Measurements from ENCODE around the gene NAV1. TPM values are rescaled to one million over a fixed set of nuclear protein-coding genes. Genes with fewer than 3 reads are reported as not detected.

Gene NAV1
- total RNA-seq, 4 donors from 2014 or later: 13.0 to 40.6 (median 16.9) TPM

GRCh38 chr1:201507360-201507675, 31.6 kb upstream of the NAV1 start:
- in situ Hi-C loops (cut with MboI; ENCODE audit: low pct_ligation_motif_present in 1 of 4, low pct_unique_long_range_greater_than_20kb in 1 of 4, low sequenced_read_pairs in 3 of 4): no loop called here
- WGBS, 2 donors (ENCODE audit: low coverage in 1 of 2): 49% methylated on average over 8 of the region's 11 CpGs; no CpG with 5 or more reads in 1 of the 2 donors
- no peaks in the 10 kb centered on the region for H3K36me3 ChIP-seq
- no peaks in the 10 kb centered on the region for H3K9me3 ChIP-seq
- intact Hi-C loops (cut with DNase I; ENCODE audit: low total_unique reads): no loop called here
- H3K27ac ChIP-seq: peak overlapping the region; percentile 93 to 97 (median 96)
- H3K27me3 ChIP-seq: no peaks in the 10 kb centered on the region
- peaks cover 11 to 65% (median 44%) of the 10 kb centered on the region in 4 donors for H3K4me1 ChIP-seq
- DNase-seq: no peak
- TF ChIP-seq POLR2AphosphoS5 (IDR thresholded peaks at IDR 0.05) (no peak), EP300 (IDR thresholded peaks at IDR 0.05; ENCODE audit: low read depth) (no peak)
- TF ChIP-seq, protein P1, sequence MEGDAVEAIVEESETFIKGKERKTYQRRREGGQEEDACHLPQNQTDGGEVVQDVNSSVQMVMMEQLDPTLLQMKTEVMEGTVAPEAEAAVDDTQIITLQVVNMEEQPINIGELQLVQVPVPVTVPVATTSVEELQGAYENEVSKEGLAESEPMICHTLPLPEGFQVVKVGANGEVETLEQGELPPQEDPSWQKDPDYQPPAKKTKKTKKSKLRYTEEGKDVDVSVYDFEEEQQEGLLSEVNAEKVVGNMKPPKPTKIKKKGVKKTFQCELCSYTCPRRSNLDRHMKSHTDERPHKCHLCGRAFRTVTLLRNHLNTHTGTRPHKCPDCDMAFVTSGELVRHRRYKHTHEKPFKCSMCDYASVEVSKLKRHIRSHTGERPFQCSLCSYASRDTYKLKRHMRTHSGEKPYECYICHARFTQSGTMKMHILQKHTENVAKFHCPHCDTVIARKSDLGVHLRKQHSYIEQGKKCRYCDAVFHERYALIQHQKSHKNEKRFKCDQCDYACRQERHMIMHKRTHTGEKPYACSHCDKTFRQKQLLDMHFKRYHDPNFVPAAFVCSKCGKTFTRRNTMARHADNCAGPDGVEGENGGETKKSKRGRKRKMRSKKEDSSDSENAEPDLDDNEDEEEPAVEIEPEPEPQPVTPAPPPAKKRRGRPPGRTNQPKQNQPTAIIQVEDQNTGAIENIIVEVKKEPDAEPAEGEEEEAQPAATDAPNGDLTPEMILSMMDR (IDR thresholded peaks at IDR 0.05): peak in 1 of 5 experiments; percentile 11
- peak overlapping the region in 3 of 4 donors; percentile 65 to 88 (median 71) for H3K4me3 ChIP-seq

DNA sequence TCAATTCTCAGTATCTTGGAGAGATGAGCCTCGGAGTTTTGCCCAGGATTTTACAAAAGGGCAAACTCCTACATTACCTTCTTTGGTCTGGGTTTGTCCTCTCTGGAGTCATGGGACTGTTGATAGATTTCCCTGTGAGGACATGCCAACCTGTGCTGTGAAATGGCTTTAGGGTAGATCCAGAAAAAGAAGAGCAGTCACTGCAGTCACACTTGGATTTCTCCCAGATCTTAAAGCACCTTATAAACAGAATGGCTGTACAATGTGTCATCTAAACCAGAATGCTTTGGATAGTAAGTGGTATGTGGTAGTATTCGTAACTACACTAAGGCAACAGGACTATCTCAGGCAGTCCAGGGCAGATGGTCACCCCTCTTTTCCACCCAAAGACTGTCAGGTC, 30.1 kb upstream of the NAV1 start:
- TF ChIP-seq, protein P1 (IDR thresholded peaks at IDR 0.05): no peak
- TF ChIP-seq EP300 (IDR thresholded peaks at IDR 0.05; ENCODE audit: low read depth) (no peak), POLR2A (IDR thresholded peaks at IDR 0.05) (no peak), POLR2AphosphoS5 (IDR thresholded peaks at IDR 0.05) (no peak)
- H3K4me3 ChIP-seq: no peak overlapping the region
- in situ Hi-C loops (cut with MboI; ENCODE audit: low pct_ligation_motif_present in 1 of 4, low pct_unique_long_range_greater_than_20kb in 1 of 4, low sequenced_read_pairs in 3 of 4) (no loop called here), intact Hi-C loops (cut with DNase I; ENCODE audit: low total_unique reads) (no loop called here)
- no peaks in the 10 kb centered on the region for H3K27me3 ChIP-seq
- peaks cover 11 to 55% (median 48%) of the 10 kb centered on the region in 4 donors for H3K4me1 ChIP-seq
- 72% methylated on average over 2 of the region's 2 CpGs; no CpG with 5 or more reads in 1 of the 2 donors for WGBS, 2 donors (ENCODE audit: low coverage in 1 of 2)
- no peaks in the 10 kb centered on the region for H3K36me3 ChIP-seq
- peak overlapping the region; percentile 93 to 97 (median 96) for H3K27ac ChIP-seq
- no peak for DNase-seq
- H3K9me3 ChIP-seq: no peaks in the 10 kb centered on the region

DNA sequence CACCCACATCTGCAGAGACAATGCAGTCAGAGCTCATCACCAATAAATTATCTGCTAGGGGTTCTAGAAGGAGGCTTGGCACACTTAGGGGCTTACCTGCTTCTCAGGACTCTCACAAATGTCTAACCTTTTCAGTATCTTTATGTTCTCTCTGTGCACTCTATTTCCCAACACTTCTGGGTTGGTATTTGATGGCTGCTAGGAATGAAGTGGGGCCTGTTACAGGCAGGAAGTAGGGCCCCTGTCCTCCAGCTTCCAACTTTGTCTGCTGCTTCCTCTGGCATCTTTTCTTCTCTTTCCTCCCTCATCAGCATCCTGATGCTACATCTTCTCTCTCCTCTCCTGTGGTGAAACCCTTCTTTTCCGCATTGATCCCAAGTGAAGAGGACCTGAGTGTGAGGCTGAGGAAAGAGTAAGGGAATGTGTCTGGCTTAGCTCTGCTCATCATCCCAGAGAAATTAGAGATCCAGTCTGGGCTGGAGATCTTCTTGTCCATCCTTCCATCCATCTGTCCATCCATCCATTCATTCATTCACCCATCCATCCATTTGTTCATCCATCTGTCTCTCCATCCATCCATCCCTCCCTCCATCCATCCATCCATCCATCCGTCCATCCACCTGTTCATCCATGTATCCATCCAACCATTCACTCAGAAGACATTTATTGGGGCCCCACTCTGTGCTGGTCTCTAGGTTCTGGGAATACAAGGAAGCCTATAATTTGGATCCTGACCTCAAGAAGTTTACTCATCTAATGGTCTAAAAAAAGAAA, 29.1 kb upstream of the NAV1 start:
- Histone ChIP-seq H3K36me3 (no peaks in the 10 kb centered on the region), H3K9me3 (no peaks in the 10 kb centered on the region), H3K4me1 (peaks cover 11 to 46% (median 42%) of the 10 kb centered on the region in 4 donors), H3K27me3 (no peaks in the 10 kb centered on the region), H3K4me3 (no peak overlapping the region), H3K27ac (peak overlapping the region; percentile 93 to 97 (median 96))
- in situ Hi-C loops (cut with MboI; ENCODE audit: low pct_ligation_motif_present in 1 of 4, low pct_unique_long_range_greater_than_20kb in 1 of 4, low sequenced_read_pairs in 3 of 4) (no loop called here), intact Hi-C loops (cut with DNase I; ENCODE audit: low total_unique reads) (loop anchor here (5.0 kb wide), 1 partner anchor 62 kb away; no protein-coding TSS in a partner anchor)
- no peak for TF ChIP-seq POLR2AphosphoS5 (IDR thresholded peaks at IDR 0.05)
- WGBS, 2 donors (ENCODE audit: low coverage in 1 of 2): 98 to 100% methylated on average over 1 to 2 of the region's 2 CpGs
- no peak for DNase-seq

- Histone ChIP-seq H3K4me1 (peaks cover 8 to 39% (median 33%) of the 10 kb centered on the region in 4 donors), H3K27ac (peak overlapping the region; percentile 71 to 97 (median 94)), H3K36me3 (no peaks in the 10 kb centered on the region), H3K9me3 (no peaks in the 10 kb centered on the region), H3K27me3 (no peaks in the 10 kb centered on the region), H3K4me3 (no peak overlapping the region)
- intact Hi-C loops (cut with DNase I; ENCODE audit: low total_unique reads): loop anchor here (5.0 kb wide), 1 partner anchor 63 kb away; no protein-coding TSS in a partner anchor
- in situ Hi-C loops (cut with MboI; ENCODE audit: low pct_ligation_motif_present in 1 of 4, low pct_unique_long_range_greater_than_20kb in 1 of 4, low sequenced_read_pairs in 3 of 4): no loop called here
- DNase-seq: no peak
- TF ChIP-seq EP300 (IDR thresholded peaks at IDR 0.05; ENCODE audit: low read depth): no peak
- TF ChIP-seq POLR2AphosphoS5 (IDR thresholded peaks at IDR 0.05): no peak
- TF ChIP-seq, protein P1 (IDR thresholded peaks at IDR 0.05): no peak
- no peak for TF ChIP-seq POLR2A (IDR thresholded peaks at IDR 0.05)
- 80 to 91% methylated on average over 1 of the region's 1 CpG for WGBS, 2 donors (ENCODE audit: low coverage in 1 of 2)
Observed at GRCh38 chr1:201510734-201511133, 28.2 kb upstream of the NAV1 start.
